GM21528 (cell line): ENCODE measurements around the gene NPIPA3.
A peak's percentile ranks its signal among the peaks of the same experiment; 100 is the strongest.
"Not testable (repeated sequence)": the region's sequence is repeated elsewhere in the genome, so short reads cannot be mapped to it uniquely, and the experiment has no call there.

Source experiments
- ATAC-seq: cut with Tn5 transposase; IDR thresholded peaks from one replicate; pipeline ENCODE4 v1.9.1; 2021; ENCODE audit warnings: mild to moderate bottlenecking, moderate library complexity; ENCODE audit not compliant: unreplicated experiment, low FRiP score

The NPIPA3 gene

GRCh38 chr16:14703156-14704011 is at the start of gene NPIPA3:
Gene NPIPA3 (plus strand): TSS chr16:14703411. CDS start chr16:14708944, 5,533 bp downstream.
- ATAC-seq = peak; percentile 95

DNA sequence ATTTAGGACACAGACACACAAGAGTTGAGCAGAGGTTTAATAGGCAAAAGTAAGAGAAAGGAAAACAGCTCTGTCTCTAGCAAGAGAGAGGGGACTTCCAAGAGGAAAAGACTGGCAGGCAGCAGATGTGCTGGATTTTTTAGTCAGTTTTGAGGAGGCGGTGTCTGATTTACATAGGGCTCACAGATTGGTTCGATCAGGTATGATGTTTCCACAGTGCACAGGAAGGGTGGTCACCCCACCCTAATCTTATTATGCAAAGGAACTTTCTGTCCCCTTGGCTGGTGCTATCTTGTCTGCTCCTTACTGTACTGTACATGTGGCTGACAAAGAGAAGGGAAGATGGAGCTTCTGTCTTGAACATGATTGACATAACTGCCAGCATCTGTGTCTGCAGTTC is 45.1 kb upstream of the NPIPA3 start:
- peak; percentile 86 for ATAC-seq

GRCh38 chr16:14667347-14668266 is 35.6 kb upstream of the NPIPA3 start:
- ATAC-seq = no peak

DNA sequence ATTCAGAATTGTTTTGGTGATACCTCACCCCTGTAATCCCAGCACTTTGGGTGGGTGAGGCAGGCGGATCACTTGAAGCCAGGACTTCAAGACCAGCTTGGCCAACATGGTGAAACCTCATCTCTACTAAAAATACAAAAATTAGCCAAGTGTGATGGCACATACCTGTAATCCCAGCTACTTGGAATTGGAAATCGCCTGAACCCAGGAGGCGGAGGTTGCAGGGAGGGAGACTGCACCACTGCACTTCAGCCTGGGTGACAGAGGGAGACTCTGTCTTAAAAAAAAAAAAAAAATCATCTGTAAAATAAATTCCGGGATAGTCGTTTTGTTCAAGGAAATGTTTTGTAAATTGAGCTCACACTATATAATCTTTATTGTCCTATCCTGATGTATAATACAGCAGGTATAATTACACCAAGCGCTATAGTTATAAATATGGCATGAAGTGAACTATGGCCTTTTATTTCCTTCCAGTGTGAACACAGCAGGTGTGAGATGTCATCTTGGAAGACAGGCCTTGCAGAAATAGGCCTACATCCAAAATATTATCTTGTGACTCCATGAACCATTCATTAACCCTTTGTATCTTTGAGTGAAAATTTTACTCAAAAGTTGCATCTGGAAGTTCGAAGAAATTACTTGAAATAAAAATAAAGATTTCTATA is 34.5 kb upstream of the NPIPA3 start:
- no peak for ATAC-seq

- no peak for ATAC-seq
These were observed 33.4 kb upstream of the NPIPA3 start for GRCh38 chr16:14669776-14670175.

GRCh38 chr16:14672403-14672971 is 30.7 kb upstream of the NPIPA3 start:
- no peak for ATAC-seq

GRCh38 chr16:14676633-14677032 is 26.6 kb upstream of the NPIPA3 start:
- ATAC-seq = no peak

DNA sequence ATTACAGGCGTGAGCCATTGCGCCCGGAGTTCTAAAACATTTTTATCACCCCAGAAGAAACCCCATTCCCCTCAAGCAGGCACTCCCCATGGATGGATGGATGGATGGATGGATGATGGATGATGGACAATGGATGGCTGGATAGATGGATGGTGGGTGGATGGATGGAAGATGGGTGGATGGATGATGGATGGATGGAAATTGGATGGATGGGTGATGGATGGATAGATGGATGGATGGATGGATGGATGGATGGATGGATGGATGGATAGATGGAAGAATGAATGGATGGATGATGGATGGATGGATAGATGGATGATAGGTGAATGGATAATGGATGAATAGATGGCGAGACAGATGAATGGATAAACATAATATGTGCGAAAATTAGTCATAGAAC is 25.6 kb upstream of the NPIPA3 start:
- no peak for ATAC-seq

DNA sequence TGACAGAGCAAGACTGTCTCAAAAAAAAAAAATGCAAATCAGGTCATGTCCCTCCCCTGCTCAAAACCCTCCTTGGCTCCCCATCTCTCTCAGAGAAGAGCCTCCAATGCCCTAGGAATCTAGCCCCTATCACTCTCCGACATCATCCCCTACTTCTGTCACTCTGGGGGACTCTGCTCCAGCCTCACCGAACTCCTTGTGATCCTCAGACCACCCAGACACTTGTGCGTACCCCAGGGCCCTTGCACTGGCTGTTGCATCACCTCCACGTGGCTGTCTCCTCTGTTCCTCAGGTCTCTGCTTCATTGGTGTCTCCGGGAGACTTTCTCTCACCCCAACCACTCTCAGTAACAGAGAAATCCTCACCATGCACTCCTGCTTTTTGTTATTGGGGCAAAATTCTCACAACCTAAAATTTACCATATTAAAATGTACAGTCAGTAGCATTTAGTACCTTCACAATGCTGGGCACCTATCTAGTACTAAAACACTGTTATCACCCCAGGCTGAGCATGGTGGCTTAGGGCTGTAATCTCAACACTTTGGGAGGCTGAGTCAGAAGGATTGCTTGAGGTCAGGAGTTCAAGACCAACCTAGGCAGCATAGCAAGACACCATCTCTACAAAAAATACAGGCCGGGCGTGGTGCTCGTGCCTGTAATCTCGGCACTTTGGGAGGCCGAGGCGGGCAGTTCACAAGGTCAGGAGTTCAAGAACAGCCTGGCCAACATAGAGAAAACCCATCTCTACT is 24.3 kb upstream of the NPIPA3 start:
- ATAC-seq = no peak

- not testable (repeated sequence) for ATAC-seq
These were observed 22.8 kb upstream of the NPIPA3 start for GRCh38 chr16:14680396-14680795.

- no peak for ATAC-seq
These were observed 22.1 kb upstream of the NPIPA3 start for GRCh38 chr16:14681115-14681514.

GRCh38 chr16:14682121-14682520 is 21.1 kb upstream of the NPIPA3 start:
- ATAC-seq = no peak

DNA sequence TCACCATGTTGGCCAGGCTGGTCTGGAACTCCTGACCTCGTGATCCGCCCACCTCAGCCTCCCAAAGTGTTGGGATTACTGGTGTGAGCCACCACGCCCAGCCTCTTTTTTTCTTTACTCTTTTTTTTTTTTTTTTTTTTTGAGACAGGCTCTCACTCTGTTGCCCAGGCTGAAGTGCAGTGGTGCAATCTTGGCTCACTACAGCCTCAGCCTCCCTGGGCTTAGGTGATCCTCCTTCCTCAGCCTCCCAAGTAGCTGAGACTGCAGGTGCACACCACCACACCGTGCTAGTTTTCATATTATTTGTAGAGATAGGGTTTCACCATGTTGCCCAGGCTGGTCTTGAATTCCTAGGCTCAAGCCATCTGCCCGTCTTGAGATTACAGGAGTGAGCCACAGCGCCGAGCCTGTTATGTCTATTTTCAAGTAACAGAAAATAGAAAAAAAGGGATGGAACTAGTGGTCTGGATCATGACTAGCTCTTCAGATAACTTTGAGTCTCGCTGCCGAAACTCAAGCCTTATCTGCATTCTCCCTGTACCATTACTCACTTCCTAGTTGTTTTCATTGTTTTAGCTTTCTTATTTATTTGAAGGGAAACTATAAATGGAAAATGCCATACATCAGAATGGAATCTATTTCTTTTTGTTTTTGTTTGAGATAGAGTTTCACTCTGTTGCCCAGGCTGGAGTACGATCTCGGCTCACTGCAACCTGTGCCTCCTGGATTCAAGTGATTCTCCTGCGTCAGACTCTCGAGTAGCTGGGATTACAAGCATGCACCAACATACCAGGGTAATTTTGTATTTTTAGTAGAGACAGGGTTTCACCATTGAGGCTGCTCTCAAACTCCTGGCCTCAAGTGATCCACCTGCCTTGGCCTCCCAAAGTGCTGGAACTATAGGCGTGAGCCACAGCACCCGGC is 17.1 kb upstream of the NPIPA3 start:
- ATAC-seq = not testable (repeated sequence)

DNA sequence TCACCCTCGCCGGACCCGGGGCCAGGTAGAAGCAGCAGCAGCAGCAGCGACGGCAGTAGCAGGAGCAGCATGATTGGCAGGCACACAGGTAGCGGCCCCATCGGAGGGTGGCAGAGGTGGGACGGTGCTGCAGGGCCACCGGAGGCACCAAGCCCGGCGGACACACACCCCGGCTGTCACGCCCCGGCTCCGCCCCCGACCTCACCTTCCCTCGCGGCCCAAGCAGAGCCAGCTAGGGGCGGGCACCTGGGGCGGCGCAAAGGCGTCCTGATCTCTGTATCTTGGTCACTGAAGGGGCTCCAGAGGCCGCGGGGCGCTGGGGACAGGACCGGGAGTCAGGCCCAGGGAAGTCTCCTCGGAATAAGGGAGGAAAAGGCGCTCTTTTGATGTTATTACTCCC is 9.1 kb upstream of the NPIPA3 start, which contains the start of gene PLA2G10:
Gene PLA2G10, minus strand, starts transcription at position 180 of the 400 bp plus-strand sequence. Its CDS starts 79 bp downstream, at position 101.
- not testable (repeated sequence) for ATAC-seq

GRCh38 chr16:14701859-14702258 is 1.4 kb upstream of the NPIPA3 start:
- ATAC-seq = not testable (repeated sequence)

- ATAC-seq = not testable (repeated sequence)
These were observed 539 bp upstream of the NPIPA3 start for GRCh38 chr16:14702672-14703071.

DNA sequence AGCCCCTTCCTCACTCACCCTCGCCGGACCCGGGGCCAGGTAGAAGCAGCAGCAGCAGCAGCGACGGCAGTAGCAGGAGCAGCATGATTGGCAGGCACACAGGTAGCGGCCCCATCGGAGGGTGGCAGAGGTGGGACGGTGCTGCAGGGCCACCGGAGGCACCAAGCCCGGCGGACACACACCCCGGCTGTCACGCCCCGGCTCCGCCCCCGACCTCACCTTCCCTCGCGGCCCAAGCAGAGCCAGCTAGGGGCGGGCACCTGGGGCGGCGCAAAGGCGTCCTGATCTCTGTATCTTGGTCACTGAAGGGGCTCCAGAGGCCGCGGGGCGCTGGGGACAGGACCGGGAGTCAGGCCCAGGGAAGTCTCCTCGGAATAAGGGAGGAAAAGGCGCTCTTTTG is 30.0 kb downstream of the NPIPA3 start:
- ATAC-seq = not testable (repeated sequence)

GRCh38 chr16:14740832-14741385 is 37.7 kb downstream of the NPIPA3 start:
- ATAC-seq = not testable (repeated sequence)
